A673 (cell line): ENCODE results near the gene ELAVL3. TPM values are rescaled to one million over a fixed set of nuclear protein-coding genes. Genes with fewer than 3 reads are reported as not detected.

Experiments used
- BruUV-seq: library from RNA; stranded (reverse); fragments of 400-500 nt; replicated peaks from 2 replicates; lab custom pipeline; 2021; lab: Mats Ljungman, UMichigan
- CTCF ChIA-PET: fragments of 300-600 bp; sonication (Branson Sonifier 250); formaldehyde crosslinking; loops from one replicate; lab custom pipeline; 2022; ENCODE audit warnings: antibody characterized with exemption; lab: Charles Lee
- POLR2A ChIA-PET: fragments of 300-600 bp; sonication (Branson Sonifier 250); formaldehyde crosslinking; loops from one replicate; lab custom pipeline; 2022; ENCODE audit warnings: antibody characterized with exemption; ENCODE audit not compliant: low non-redundant PET; lab: Charles Lee
- DNase-seq: peaks from one replicate; pipeline ENCODE4 v3.0.0-alpha.2; 2015; ENCODE audit warnings: low spot score
- H3K27ac ChIP-seq: fragments of 200-600 bp; sonication (generic); 2 replicates; pipeline ENCODE4 v1.5.1; 2016; ENCODE audit warnings: mixed run types, low read depth, mild to moderate bottlenecking, mixed read lengths, antibody characterized with exemption, low read length; ENCODE audit not compliant: poor library complexity, severe bottlenecking
- H3K27me3 ChIP-seq: fragments of 200-600 bp; sonication (generic); replicated peaks from 2 replicates; pipeline ENCODE4 v1.6.1; 2017; ENCODE audit warnings: mixed run types, low read depth, mild to moderate bottlenecking, mixed read lengths, antibody characterized with exemption, low read length; ENCODE audit not compliant: insufficient read depth, poor library complexity
- H3K36me3 ChIP-seq: fragments of 200-600 bp; sonication (generic); 2 replicates; pipeline ENCODE4 v1.6.1; 2016; ENCODE audit warnings: mixed run types, mild to moderate bottlenecking, mixed read lengths, antibody characterized with exemption, low read length; ENCODE audit not compliant: insufficient read depth, poor library complexity, severe bottlenecking
- H3K4me1 ChIP-seq: fragments of 200-600 bp; sonication (generic); 2 replicates; pipeline ENCODE4 v1.6.1; 2017; ENCODE audit warnings: mixed run types, mild to moderate bottlenecking, mixed read lengths, antibody characterized with exemption, low read length; ENCODE audit not compliant: insufficient read depth, poor library complexity, severe bottlenecking
- H3K4me3 ChIP-seq: fragments of 200-600 bp; sonication (generic); 2 replicates; pipeline ENCODE4 v1.5.1; 2016; ENCODE audit warnings: low read depth, mixed run types, mild to moderate bottlenecking, mixed read lengths, low read length; ENCODE audit not compliant: poor library complexity, severe bottlenecking
- H3K9me3 ChIP-seq: fragments of 200-600 bp; sonication (generic); 2 replicates; pipeline ENCODE4 v1.6.1; 2016; ENCODE audit warnings: mixed run types, low read depth, mild to moderate bottlenecking, mixed read lengths, antibody characterized with exemption, low read length; ENCODE audit not compliant: poor library complexity, severe bottlenecking
- EZH2 ChIP-seq: fragments of 200-600 bp; sonication (generic); IDR thresholded peaks from 2 replicates; pipeline ENCODE4 v1.6.1; 2017; ENCODE audit warnings: borderline replicate concordance, low read depth, mild to moderate bottlenecking, mixed read lengths, antibody characterized with exemption, low read length; ENCODE audit not compliant: poor library complexity, severe bottlenecking
- intact Hi-C: fragments of 100-400 bp; cut with micrococcal nuclease; formaldehyde crosslinking; loops from one replicate; pipeline ENCODE4 v1.10.0; 2022; ENCODE audit not compliant: unreplicated experiment
- total RNA-seq: library from RNA; stranded (reverse); gene quantifications from 2 replicates; pipeline ENCODE4 v1.2.3, GENCODE V29; 2021
- TF ChIP-seq, protein P1 (sequence below): fragments of 300-800, 200-600 bp; sonication (generic); conservative IDR thresholded peaks from 2 replicates; pipeline ENCODE4 v1.5.1; 2017; ENCODE audit warnings: low read depth, mild to moderate bottlenecking, antibody characterized with exemption, low read length, moderate library complexity, mixed read lengths

The ELAVL3 gene
- total RNA-seq, 1 experiment from 2014 or later: 5.3 TPM

GRCh38 chr19:11519138-11519537, 38.3 kb upstream of the ELAVL3 start:
- intact Hi-C loops: no loop called here
- Histone ChIP-seq H3K9me3 (no peaks in the 10 kb centered on the region), H3K4me1 (no peaks in the 10 kb centered on the region), H3K36me3 (peaks cover 6% of the 10 kb centered on the region), H3K27ac (no peak overlapping the region), H3K4me3 (no peak overlapping the region), H3K27me3 (no peaks in the 10 kb centered on the region)
- CTCF ChIA-PET: no interaction called here
- TF ChIP-seq EZH2: no peak
- TF ChIP-seq, protein P1, sequence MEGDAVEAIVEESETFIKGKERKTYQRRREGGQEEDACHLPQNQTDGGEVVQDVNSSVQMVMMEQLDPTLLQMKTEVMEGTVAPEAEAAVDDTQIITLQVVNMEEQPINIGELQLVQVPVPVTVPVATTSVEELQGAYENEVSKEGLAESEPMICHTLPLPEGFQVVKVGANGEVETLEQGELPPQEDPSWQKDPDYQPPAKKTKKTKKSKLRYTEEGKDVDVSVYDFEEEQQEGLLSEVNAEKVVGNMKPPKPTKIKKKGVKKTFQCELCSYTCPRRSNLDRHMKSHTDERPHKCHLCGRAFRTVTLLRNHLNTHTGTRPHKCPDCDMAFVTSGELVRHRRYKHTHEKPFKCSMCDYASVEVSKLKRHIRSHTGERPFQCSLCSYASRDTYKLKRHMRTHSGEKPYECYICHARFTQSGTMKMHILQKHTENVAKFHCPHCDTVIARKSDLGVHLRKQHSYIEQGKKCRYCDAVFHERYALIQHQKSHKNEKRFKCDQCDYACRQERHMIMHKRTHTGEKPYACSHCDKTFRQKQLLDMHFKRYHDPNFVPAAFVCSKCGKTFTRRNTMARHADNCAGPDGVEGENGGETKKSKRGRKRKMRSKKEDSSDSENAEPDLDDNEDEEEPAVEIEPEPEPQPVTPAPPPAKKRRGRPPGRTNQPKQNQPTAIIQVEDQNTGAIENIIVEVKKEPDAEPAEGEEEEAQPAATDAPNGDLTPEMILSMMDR: no peak
- DNase-seq: no peak
- POLR2A ChIA-PET: interaction anchor here (0.6 kb wide), 1 partner anchor 11 kb away, joined by 3 read pairs; no protein-coding TSS in a partner anchor
- BruUV-seq: no TSS peak

DNA sequence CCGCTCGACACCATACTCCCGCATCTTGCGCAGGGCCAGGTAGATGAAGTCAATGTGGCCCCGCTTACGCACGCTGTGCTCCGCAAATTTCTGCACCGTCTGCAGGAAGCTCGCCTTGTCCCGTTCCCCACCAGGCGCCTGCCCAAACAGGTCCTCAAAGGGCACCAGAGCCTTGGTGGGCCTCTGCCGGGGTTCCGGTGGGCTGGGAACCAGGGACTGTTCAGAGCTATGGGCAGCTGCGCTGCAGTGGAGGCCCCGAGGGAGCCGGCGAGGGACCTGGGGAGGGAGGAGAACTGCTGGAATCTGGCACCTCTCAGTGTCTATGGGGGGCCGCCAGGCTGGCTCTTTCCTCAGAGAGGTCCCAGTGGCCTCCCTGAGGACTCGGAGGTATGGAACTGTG, 33.1 kb upstream of the ELAVL3 start:
- no TSS peak for BruUV-seq
- Histone ChIP-seq H3K27me3 (no peaks in the 10 kb centered on the region), H3K9me3 (no peaks in the 10 kb centered on the region), H3K4me1 (no peaks in the 10 kb centered on the region), H3K27ac (no peak overlapping the region), H3K4me3 (no peak overlapping the region), H3K36me3 (peaks cover 10% of the 10 kb centered on the region)
- intact Hi-C loops: no loop called here
- TF ChIP-seq, protein P1: no peak
- no peak for TF ChIP-seq EZH2
- ChIA-PET POLR2A (no interaction called here), CTCF (no interaction called here)
- DNase-seq: no peak

- CTCF ChIA-PET: interaction anchor here (0.6 kb wide), 1 partner anchor 36 kb away, joined by 3 read pairs; no protein-coding TSS in a partner anchor
- intact Hi-C loops: no loop called here
- H3K27me3 ChIP-seq: no peaks in the 10 kb centered on the region
- BruUV-seq: no TSS peak
- H3K36me3 ChIP-seq: peaks cover 4% of the 10 kb centered on the region
- POLR2A ChIA-PET: no interaction called here
- DNase-seq: no peak
- H3K4me1 ChIP-seq: peaks cover 7% of the 10 kb centered on the region
- no peak overlapping the region for H3K27ac ChIP-seq
- TF ChIP-seq EZH2: no peak
- TF ChIP-seq, protein P1: no peak
- no peak overlapping the region for H3K4me3 ChIP-seq
- H3K9me3 ChIP-seq: no peaks in the 10 kb centered on the region
Measured at GRCh38 chr19:11510444-11510843, 29.6 kb upstream of the ELAVL3 start.
